A549 (cell line): Measurements from ENCODE around the gene MFAP3L. TPM values are rescaled to one million over a fixed set of nuclear protein-coding genes. Genes with fewer than 3 reads are reported as not detected.

ENCODE experiments used
- ATAC-seq, 2 experiments: fragments of 200-7000 bp in 1 of 2; fragments of >200 bp in 1 of 2; cut with Nextera tagmentation in 1 of 2; cut with Tn5 transposase in 1 of 2; 3 replicates each; pipeline versions ENCODE4 v1.8.0 to v1.9.1; 2018 to 2020; ENCODE audit warnings: mild to moderate bottlenecking in 1 of 2, moderate library complexity in 1 of 2
- CTCF ChIA-PET: fragments of 300-600 bp; sonication (Branson Sonifier 250); formaldehyde crosslinking; extraction: SDS; loops from one replicate; lab custom pipeline; 2021; ENCODE audit warnings: antibody characterized with exemption, inconsistent platforms; lab: Yijun Ruan, JAX
- POLR2A ChIA-PET: fragments of 350-600 bp; formaldehyde crosslinking; extraction: SDS; loops from one replicate; lab custom pipeline; 2021; ENCODE audit warnings: antibody characterized with exemption, inconsistent platforms; lab: Yijun Ruan, JAX
- DNase-seq, 2 experiments: peaks; one replicate each; pipeline versions ENCODE4 v3.0.0 to v3.0.0-alpha.2; 2011 to 2016; ENCODE audit warnings: low read depth in 1 of 2, low spot score in 1 of 2
- FAIRE-seq: peaks from 2 replicates; lab custom pipeline; 2011; peaks lifted over from hg19 to GRCh38; lab: Jason Lieb, UNC
- H3K27ac ChIP-seq, 2 experiments: fragments of >200 bp; sonication (Bioruptor Twin); formaldehyde crosslinking; 3 replicates each; pipeline ENCODE4 v1.5.1; 2016 to 2017
- H3K4me1 ChIP-seq: fragments of >200 bp; sonication (Bioruptor Twin); formaldehyde crosslinking; 3 replicates; pipeline ENCODE4 v1.6.1; 2016
- H3K4me2 ChIP-seq: fragments of >200 bp; sonication (Bioruptor Twin); formaldehyde crosslinking; 3 replicates; pipeline ENCODE4 v1.6.1; 2016
- H3K4me3 ChIP-seq: fragments of >200 bp; sonication (Bioruptor Twin); formaldehyde crosslinking; 3 replicates; pipeline ENCODE4 v1.5.1; 2016
- H3K9me3 ChIP-seq: fragments of >200 bp; sonication (Bioruptor Twin); formaldehyde crosslinking; 3 replicates; pipeline ENCODE4 v1.6.1; 2016
- CBX2 ChIP-seq: fragments of 200-600 bp; sonication (generic); IDR thresholded peaks from 2 replicates; pipeline ENCODE4 v1.6.1; 2016; ENCODE audit warnings: low read depth, mild to moderate bottlenecking, borderline replicate concordance
- CHD4 ChIP-seq: fragments of 200-600 bp; sonication (generic); IDR thresholded peaks from 2 replicates; pipeline ENCODE4 v1.6.1; 2016; ENCODE audit warnings: antibody characterized with exemption, mild to moderate bottlenecking, borderline replicate concordance
- EHMT2 ChIP-seq: fragments of 200-600 bp; sonication (generic); IDR thresholded peaks from 2 replicates; pipeline ENCODE4 v1.6.1; 2016; ENCODE audit warnings: antibody characterized with exemption, low read depth, mild to moderate bottlenecking, moderate library complexity
- FOSL2 ChIP-seq, 2 experiments: fragments of 450-650 bp in 1 of 2; fragments of >200 bp in 1 of 2; sonication (Bioruptor Twin) in 1 of 2; formaldehyde crosslinking; IDR thresholded peaks; 2 replicates each; pipeline versions ENCODE4 v1.5.0 to v1.6.1; 2016 to 2020; ENCODE audit warnings: mild to moderate bottlenecking in 1 of 2, moderate library complexity in 1 of 2
- FOXS1 ChIP-seq: fragments of 250-450 bp; sonication (Bioruptor Pico); IDR thresholded peaks from 2 replicates; pipeline ENCODE4 v1.5.0; 2020; ENCODE audit warnings: mild to moderate bottlenecking, moderate library complexity
- HEYL ChIP-seq: fragments of 250-450 bp; sonication (Bioruptor Pico); IDR thresholded peaks from 2 replicates; pipeline ENCODE4 v1.8.0; 2021; ENCODE audit warnings: mild to moderate bottlenecking, moderate library complexity
- HOXB5 ChIP-seq: fragments of 250-450 bp; sonication (Bioruptor Pico); IDR thresholded peaks from 2 replicates; pipeline ENCODE4 v1.5.0; 2020; ENCODE audit warnings: mild to moderate bottlenecking, moderate library complexity
- JUN ChIP-seq, 2 experiments: fragments of >200 bp; sonication (Bioruptor Twin); formaldehyde crosslinking; IDR thresholded peaks; 2 replicates in 1 of 2; 3 replicates in 1 of 2; pipeline ENCODE4 v1.6.1; 2016 to 2017
- KDM1A ChIP-seq: fragments of 200-600 bp; sonication (generic); IDR thresholded peaks from 2 replicates; pipeline ENCODE4 v1.6.1; 2016; ENCODE audit warnings: low read depth, mild to moderate bottlenecking
- MAFK ChIP-seq: fragments of 450-650 bp; IDR thresholded peaks from 2 replicates; pipeline ENCODE4 v1.6.1; 2014; ENCODE audit not compliant: partially characterized antibody
- NFE2L2 ChIP-seq: fragments of 150-350 bp; conservative IDR thresholded peaks from 2 replicates; pipeline ENCODE4 v1.6.1; 2014; ENCODE audit warnings: low read length
- POLR2A ChIP-seq: IDR thresholded peaks from 2 replicates; pipeline ENCODE4 v1.6.1; 2012; ENCODE audit warnings: mild to moderate bottlenecking, low read length
- RCOR1 ChIP-seq: fragments of 150-350 bp; IDR thresholded peaks from 2 replicates; pipeline ENCODE4 v1.6.1; 2014; ENCODE audit warnings: antibody characterized with exemption, low read length, low read depth
- RNF2 ChIP-seq: fragments of 200-600 bp; sonication (generic); IDR thresholded peaks from 2 replicates; pipeline ENCODE4 v1.6.1; 2016; ENCODE audit warnings: low read depth, mild to moderate bottlenecking, antibody characterized with exemption, moderate library complexity, borderline replicate concordance
- SREBF2 ChIP-seq: fragments of 450-650 bp; IDR thresholded peaks from 2 replicates; pipeline ENCODE4 v1.6.1; 2014; ENCODE audit warnings: mild to moderate bottlenecking, moderate library complexity
- TFCP2L1 ChIP-seq: fragments of 250-450 bp; sonication (Bioruptor Pico); IDR thresholded peaks from 2 replicates; pipeline ENCODE4 v1.5.0; 2021; ENCODE audit warnings: mild to moderate bottlenecking
- ZC3H11A ChIP-seq: fragments of 450-650 bp; IDR thresholded peaks from 2 replicates; pipeline ENCODE4 v1.6.1; 2014; ENCODE audit warnings: antibody characterized with exemption, mild to moderate bottlenecking
- ZFP36 ChIP-seq: fragments of 450-650 bp; IDR thresholded peaks from 2 replicates; pipeline ENCODE4 v1.6.1; 2014; ENCODE audit warnings: borderline replicate concordance; ENCODE audit not compliant: partially characterized antibody
- ZSCAN20 ChIP-seq: fragments of 250-450 bp; sonication (Bioruptor Pico); IDR thresholded peaks from 2 replicates; pipeline ENCODE4 v1.8.0; 2022; ENCODE audit warnings: mild to moderate bottlenecking, moderate library complexity
- WGBS: methylation state at CpG from one replicate; pipeline ENCODE4 v1.1.6; 2017; ENCODE audit errors: missing lambda C conversion rate; 5-methylcytosine and 5-hydroxymethylcytosine counted together
- polyA plus RNA-seq, 4 experiments: library from polyadenylated mRNA; depleted of rRNA in 3 of 4; stranded (reverse); fragments of >200 nt; fragmentation: RNase III in 1 of 4; extraction: RNeasy Plus Mini Kit Qiagen cat#74134 plus additional on column Dnase treatment in 1 of 4; gene quantifications; 2 replicates in 3 of 4; 3 replicates in 1 of 4; pipeline ENCODE4 v1.2.3, GENCODE V29; 2011 to 2017
- TF ChIP-seq, protein P1 (sequence below): fragments of 250-450 bp; sonication (Bioruptor Pico); IDR thresholded peaks from 2 replicates; pipeline ENCODE4 v1.5.0; 2020; ENCODE audit warnings: low read depth, mild to moderate bottlenecking, moderate library complexity
- TF ChIP-seq, protein P2 (sequence below): IDR thresholded peaks from 2 replicates; pipeline ENCODE4 v1.6.1; 2012
- TF ChIP-seq, protein P3 (sequence below): IDR thresholded peaks from 2 replicates; pipeline ENCODE4 v1.6.1; 2012
- TF ChIP-seq, protein P4 (sequence below): fragments of 150-350 bp; IDR thresholded peaks from 2 replicates; pipeline ENCODE4 v1.6.1; 2014; ENCODE audit warnings: low read depth, mild to moderate bottlenecking, low read length

MFAP3L gene
- polyA plus RNA-seq, 2 of the 4 experiments (the other 2 are of a cell fraction), result 7.0 to 7.5 TPM

DNA sequence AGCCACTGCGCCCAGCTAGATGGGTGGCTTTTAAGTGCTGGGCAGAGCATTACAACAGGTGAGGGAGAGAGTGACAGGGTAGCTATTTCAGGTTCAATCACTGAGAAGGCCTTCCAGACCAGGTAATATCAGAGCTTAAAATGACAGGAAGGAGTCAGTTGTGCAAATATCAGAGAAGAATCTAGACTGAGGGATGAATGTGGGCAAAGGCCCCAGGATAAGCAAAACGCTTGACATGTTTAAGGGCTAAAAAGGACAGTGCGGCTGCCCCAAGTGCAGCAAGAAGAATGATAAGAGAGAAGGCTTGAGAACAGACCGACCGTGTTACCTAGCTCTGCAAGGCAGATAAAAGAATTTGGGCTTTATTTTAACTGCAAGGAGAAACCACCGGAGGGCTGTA is 45.0 kb upstream of the MFAP3L start (continued):
- TF ChIP-seq FOSL2 (IDR thresholded peaks at IDR 0.05) (no peak), FOSL2 (CRISPR knock-in tag; IDR thresholded peaks at IDR 0.05) (no peak)

DNA sequence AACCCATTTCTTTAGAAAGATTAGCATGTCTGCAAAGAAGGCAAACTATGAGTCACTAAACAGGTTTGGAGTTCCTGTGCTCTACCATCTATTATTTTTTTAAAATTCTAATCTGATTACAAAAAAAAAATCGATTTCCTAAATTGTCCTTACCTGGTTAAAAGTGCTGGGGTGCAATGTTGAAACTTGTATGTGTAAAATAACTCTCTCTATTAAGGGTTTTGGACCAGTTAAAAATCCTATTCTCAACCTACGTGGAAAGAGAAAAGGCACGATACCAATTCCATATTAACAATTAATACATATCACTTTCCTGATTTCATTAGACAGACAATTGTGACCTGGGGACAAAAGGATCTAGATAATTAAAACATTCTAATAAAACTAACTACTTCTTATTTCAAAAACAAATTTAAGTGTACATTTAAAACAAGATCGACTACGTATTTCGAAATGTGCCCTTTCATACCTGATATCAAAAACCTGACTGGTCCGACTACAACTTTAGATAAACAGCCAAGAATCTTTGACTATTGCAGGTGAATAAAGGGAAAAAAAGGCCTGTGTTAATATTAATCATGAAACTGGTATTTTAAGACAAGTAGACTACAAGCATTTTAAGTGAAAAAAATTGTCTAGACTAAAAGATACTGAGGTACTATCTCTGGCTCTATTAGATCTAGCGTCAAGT is 42.4 kb upstream of the MFAP3L start:
- no peak for ATAC-seq
- WGBS, result 81% methylated on average over 8 of the region's 8 CpGs
- no peaks in the 10 kb centered on the region for H3K9me3 ChIP-seq
- no peak for DNase-seq
- no peak overlapping the region for H3K27ac ChIP-seq
- TF ChIP-seq HEYL (CRISPR knock-in tag), result no peak
- no peak for TF ChIP-seq POLR2A
- TF ChIP-seq, protein P1, sequence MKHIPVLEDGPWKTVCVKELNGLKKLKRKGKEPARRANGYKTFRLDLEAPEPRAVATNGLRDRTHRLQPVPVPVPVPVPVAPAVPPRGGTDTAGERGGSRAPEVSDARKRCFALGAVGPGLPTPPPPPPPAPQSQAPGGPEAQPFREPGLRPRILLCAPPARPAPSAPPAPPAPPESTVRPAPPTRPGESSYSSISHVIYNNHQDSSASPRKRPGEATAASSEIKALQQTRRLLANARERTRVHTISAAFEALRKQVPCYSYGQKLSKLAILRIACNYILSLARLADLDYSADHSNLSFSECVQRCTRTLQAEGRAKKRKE (CRISPR knock-in tag), result no peak
- no peak for TF ChIP-seq HOXB5
- TF ChIP-seq EHMT2, result no peak
- TF ChIP-seq NFE2L2, result no peak
- no peak for TF ChIP-seq FOXS1 (CRISPR knock-in tag)
- no peak for TF ChIP-seq ZFP36
- TF ChIP-seq TFCP2L1 (CRISPR knock-in tag), result no peak
- TF ChIP-seq, protein P2, sequence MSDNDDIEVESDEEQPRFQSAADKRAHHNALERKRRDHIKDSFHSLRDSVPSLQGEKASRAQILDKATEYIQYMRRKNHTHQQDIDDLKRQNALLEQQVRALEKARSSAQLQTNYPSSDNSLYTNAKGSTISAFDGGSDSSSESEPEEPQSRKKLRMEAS, result no peak
- TF ChIP-seq RCOR1, result no peak
- no peak for TF ChIP-seq RNF2
- TF ChIP-seq ZC3H11A, result no peak
- no peak for TF ChIP-seq CBX2
- no peak for TF ChIP-seq KDM1A
- TF ChIP-seq, all 56 proteins: peak for 0
- Histone ChIP-seq H3K4me2 (no peak overlapping the region), H3K4me1 (no peaks in the 10 kb centered on the region), H3K4me3 (no peak overlapping the region)
- FAIRE-seq, result no peak
- ChIA-PET CTCF (no interaction called here), POLR2A (no interaction called here)

DNA sequence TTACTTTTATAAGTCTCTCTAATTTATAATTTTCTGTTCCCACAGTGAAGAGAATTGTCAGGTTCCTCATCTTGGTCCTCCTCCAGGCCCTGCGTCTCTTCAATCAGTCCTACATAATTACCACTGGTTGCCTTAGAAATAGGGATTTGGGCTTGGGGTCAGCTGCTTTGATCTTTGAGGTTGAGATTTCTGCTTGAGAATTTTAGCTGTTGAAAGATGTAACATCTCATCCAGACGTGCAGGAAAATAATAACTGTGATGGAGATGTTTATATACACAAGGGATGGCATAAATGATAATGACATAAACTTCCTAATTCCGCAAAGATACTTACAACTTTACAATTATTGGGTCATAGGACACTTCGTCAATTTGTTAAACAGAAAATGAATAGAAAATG is 33.2 kb upstream of the MFAP3L start:
- H3K4me3 ChIP-seq, result no peak overlapping the region
- ATAC-seq, result no peak
- DNase-seq, result no peak
- H3K27ac ChIP-seq, result no peak overlapping the region
- POLR2A ChIA-PET, result no interaction called here
- TF ChIP-seq ZSCAN20 (CRISPR knock-in tag) (no peak), HEYL (CRISPR knock-in tag) (no peak), MAFK (no peak), HOXB5 (no peak), CHD4 (no peak), JUN (IDR thresholded peaks at IDR 0.05) (no peak), SREBF2 (no peak)
- TF ChIP-seq, protein P3, sequence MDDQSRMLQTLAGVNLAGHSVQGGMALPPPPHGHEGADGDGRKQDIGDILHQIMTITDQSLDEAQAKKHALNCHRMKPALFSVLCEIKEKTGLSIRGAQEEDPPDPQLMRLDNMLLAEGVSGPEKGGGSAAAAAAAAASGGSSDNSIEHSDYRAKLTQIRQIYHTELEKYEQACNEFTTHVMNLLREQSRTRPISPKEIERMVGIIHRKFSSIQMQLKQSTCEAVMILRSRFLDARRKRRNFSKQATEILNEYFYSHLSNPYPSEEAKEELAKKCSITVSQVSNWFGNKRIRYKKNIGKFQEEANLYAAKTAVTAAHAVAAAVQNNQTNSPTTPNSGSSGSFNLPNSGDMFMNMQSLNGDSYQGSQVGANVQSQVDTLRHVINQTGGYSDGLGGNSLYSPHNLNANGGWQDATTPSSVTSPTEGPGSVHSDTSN, result no peak
- TF ChIP-seq, protein P4, sequence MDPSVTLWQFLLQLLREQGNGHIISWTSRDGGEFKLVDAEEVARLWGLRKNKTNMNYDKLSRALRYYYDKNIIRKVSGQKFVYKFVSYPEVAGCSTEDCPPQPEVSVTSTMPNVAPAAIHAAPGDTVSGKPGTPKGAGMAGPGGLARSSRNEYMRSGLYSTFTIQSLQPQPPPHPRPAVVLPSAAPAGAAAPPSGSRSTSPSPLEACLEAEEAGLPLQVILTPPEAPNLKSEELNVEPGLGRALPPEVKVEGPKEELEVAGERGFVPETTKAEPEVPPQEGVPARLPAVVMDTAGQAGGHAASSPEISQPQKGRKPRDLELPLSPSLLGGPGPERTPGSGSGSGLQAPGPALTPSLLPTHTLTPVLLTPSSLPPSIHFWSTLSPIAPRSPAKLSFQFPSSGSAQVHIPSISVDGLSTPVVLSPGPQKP, result no peak
- TF ChIP-seq, all 56 proteins: peak for 0
- Histone ChIP-seq H3K9me3 (no peaks in the 10 kb centered on the region), H3K4me1 (no peaks in the 10 kb centered on the region), H3K4me2 (no peak overlapping the region)
- WGBS, result 91% methylated on average over 4 of the region's 4 CpGs
- CTCF ChIA-PET, result interaction anchor here (1.6 to 1.8 kb wide), 2 partner anchors 12 to 250 kb away, joined by 5 to 6 read pairs; no protein-coding TSS in a partner anchor
- FAIRE-seq, result no peak
